Liver (tissue), 9 donors: ENCODE measurements around the gene TRDN. TPM values are rescaled to one million over a fixed set of nuclear protein-coding genes. Genes with fewer than 3 reads are reported as not detected.

Experiments
- DNase-seq: peaks from one replicate; pipeline ENCODE4 v3.0.0-alpha.2; 2017; ENCODE audit warnings: low spot score
- H3K27ac ChIP-seq, 2 donors: one replicate each; pipeline ENCODE4 v1.7.0; 2013; ENCODE audit warnings: inconsistent platforms in 2 of 2, low read length in 2 of 2, control low read depth in 1 of 2, low read depth in 1 of 2, mild to moderate bottlenecking in 1 of 2
- H3K27me3 ChIP-seq, 4 donors: one replicate each; pipeline versions ENCODE4 v1.6.1 to v1.7.0; 2013; ENCODE audit warnings: low read length in 3 of 4, inconsistent platforms in 1 of 4, mild to moderate bottlenecking in 1 of 4, moderate library complexity in 1 of 4; ENCODE audit not compliant: control insufficient read depth in 4 of 4, insufficient read depth in 4 of 4
- H3K36me3 ChIP-seq, 4 donors: one replicate each; pipeline versions ENCODE4 v1.6.1 to v1.7.0; 2013; ENCODE audit warnings: low read length in 3 of 4, mild to moderate bottlenecking in 3 of 4, low read depth in 1 of 4, moderate library complexity in 1 of 4; ENCODE audit not compliant: control insufficient read depth in 4 of 4, insufficient read depth in 3 of 4
- H3K4me1 ChIP-seq, 4 donors: one replicate each; pipeline versions ENCODE4 v1.6.1 to v1.7.0; 2013; ENCODE audit warnings: low read length in 3 of 4, mild to moderate bottlenecking in 3 of 4, moderate library complexity in 1 of 4; ENCODE audit not compliant: control insufficient read depth in 4 of 4, insufficient read depth in 4 of 4
- H3K4me3 ChIP-seq, 3 donors: one replicate each; pipeline versions ENCODE4 v1.6.1 to v1.7.0; 2013; ENCODE audit warnings: low read length in 3 of 3, control low read depth in 1 of 3, low read depth in 1 of 3, mild to moderate bottlenecking in 1 of 3
- H3K9ac ChIP-seq, 2 donors: one replicate each; pipeline ENCODE4 v1.7.0; 2013; ENCODE audit warnings: low read length in 2 of 2, mild to moderate bottlenecking in 2 of 2, moderate library complexity in 2 of 2, control low read depth in 1 of 2, low read depth in 1 of 2
- H3K9me3 ChIP-seq, 4 donors: one replicate each; pipeline versions ENCODE4 v1.6.1 to v1.7.0; 2013; ENCODE audit warnings: low read length in 3 of 4; ENCODE audit not compliant: control insufficient read depth in 4 of 4
- EGR1 ChIP-seq, 2 donors: IDR thresholded peaks; 2 replicates each; pipeline ENCODE4 v1.6.1; 2016 to 2018; ENCODE audit warnings: antibody characterized with exemption in 2 of 2, low read depth in 2 of 2
- FOXA1 ChIP-seq: IDR thresholded peaks from 2 replicates; pipeline ENCODE4 v1.6.1; 2016; ENCODE audit warnings: antibody characterized with exemption
- FOXA2 ChIP-seq: IDR thresholded peaks from 2 replicates; pipeline ENCODE4 v1.6.1; 2016; ENCODE audit warnings: antibody characterized with exemption
- GABPA ChIP-seq, 2 donors: IDR thresholded peaks in 1 of 2; conservative IDR thresholded peaks in 1 of 2; 2 replicates each; pipeline ENCODE4 v1.6.1; 2016; ENCODE audit warnings: antibody characterized with exemption in 2 of 2, mild to moderate bottlenecking in 1 of 2, moderate library complexity in 1 of 2
- HNF4A ChIP-seq, 2 donors: conservative IDR thresholded peaks; 2 replicates each; pipeline ENCODE4 v1.6.1; 2016; ENCODE audit warnings: antibody characterized with exemption in 2 of 2, mild to moderate bottlenecking in 2 of 2
- HNF4G ChIP-seq: IDR thresholded peaks from 2 replicates; pipeline ENCODE4 v1.6.1; 2016; ENCODE audit warnings: antibody characterized with exemption
- JUND ChIP-seq, 2 donors: IDR thresholded peaks; 2 replicates each; pipeline ENCODE4 v1.6.1; 2016; ENCODE audit warnings: antibody characterized with exemption in 2 of 2
- NR2F2 ChIP-seq: IDR thresholded peaks from 2 replicates; pipeline ENCODE4 v1.6.1; 2016; ENCODE audit warnings: antibody characterized with exemption
- RAD21 ChIP-seq, 2 donors: IDR thresholded peaks; 2 replicates each; pipeline ENCODE4 v1.6.1; 2016; ENCODE audit warnings: antibody characterized with exemption in 2 of 2, mild to moderate bottlenecking in 2 of 2
- RXRA ChIP-seq, 2 donors: IDR thresholded peaks; 2 replicates each; pipeline ENCODE4 v1.6.1; 2017 to 2018; ENCODE audit warnings: antibody characterized with exemption in 2 of 2, mild to moderate bottlenecking in 1 of 2
- SP1 ChIP-seq: IDR thresholded peaks from 2 replicates; pipeline ENCODE4 v1.6.1; 2018; ENCODE audit warnings: antibody characterized with exemption, mild to moderate bottlenecking
- TAF1 ChIP-seq: conservative IDR thresholded peaks from 2 replicates; pipeline ENCODE4 v1.6.1; 2016; ENCODE audit warnings: antibody characterized with exemption, mild to moderate bottlenecking
- YY1 ChIP-seq: IDR thresholded peaks from 2 replicates; pipeline ENCODE4 v1.6.1; 2016; ENCODE audit warnings: antibody characterized with exemption, mild to moderate bottlenecking
- WGBS: extraction: QIAGEN DNeasy Blood & Tissue Kit; methylation state at CpG from one replicate; pipeline ENCODE4 v1.1.7; 2013; 5-methylcytosine and 5-hydroxymethylcytosine counted together
- polyA plus RNA-seq, 2 donors: library from polyadenylated mRNA; stranded (reverse) in 1 of 2; unstranded in 1 of 2; fragments of 200-250 nt in 1 of 2; fragments of >200 nt in 1 of 2; fragmentation: Nextera tagmentation in 1 of 2; extraction: Ambion mirVana in 1 of 2; gene quantifications; one replicate each; pipeline versions ENCODE4 v1.2.1 to v1.2.3, GENCODE V29; 2013 to 2015
- total RNA-seq, 2 donors: library from RNA; depleted of rRNA; stranded (reverse); fragments of >200 nt; gene quantifications; one replicate each; pipeline ENCODE4 v1.2.3, GENCODE V29; 2014
- TF ChIP-seq, protein P1 (sequence below): IDR thresholded peaks from 2 replicates; pipeline ENCODE4 v1.6.1; 2016; ENCODE audit warnings: antibody characterized with exemption
- TF ChIP-seq, protein P2 (sequence below): IDR thresholded peaks from 2 replicates; pipeline ENCODE4 v1.6.1; 2016; ENCODE audit warnings: antibody characterized with exemption
- TF ChIP-seq, protein P3 (sequence below): IDR thresholded peaks from 2 replicates; pipeline ENCODE4 v1.6.1; 2016; ENCODE audit warnings: antibody characterized with exemption, mild to moderate bottlenecking
- TF ChIP-seq, protein P4 (sequence below): fragments of 150-350 bp; IDR thresholded peaks from 2 replicates; pipeline ENCODE4 v1.5.1; 2017; ENCODE audit warnings: improper control_type of control experiment, low read depth, low read length; ENCODE audit not compliant: missing input control
- donor health status: healthy.
- donor health status: healthy.
- donor health status: healthy.
- donor health status: healthy.
- donor health status: healthy.

Gene TRDN
- total and polyA plus RNA-seq, 4 donors = 0.08 to 0.79 TPM; not detected in 2

DNA sequence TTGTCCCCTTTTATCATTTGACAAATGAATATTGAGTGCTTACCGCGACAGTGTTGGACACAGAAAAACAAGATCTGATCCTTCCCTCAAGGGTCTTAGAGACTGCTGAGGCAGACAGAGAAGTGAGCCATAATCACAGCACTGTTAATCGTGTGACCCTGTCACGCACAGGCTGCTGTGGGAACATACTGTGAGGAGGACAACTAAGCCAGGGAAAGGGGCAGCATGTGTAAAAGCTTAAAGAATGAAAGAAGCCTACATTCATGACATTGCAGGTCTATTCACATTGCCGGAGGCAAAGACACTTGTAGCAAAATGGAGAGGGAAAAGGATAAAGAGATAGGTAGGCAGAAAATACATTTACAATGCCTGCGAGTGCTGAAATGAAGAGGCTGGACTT lies 32.7 kb downstream of the TRDN start:
- Histone ChIP-seq H3K4me1 (no peaks in the 10 kb centered on the region), H3K27ac (no peak overlapping the region), H3K4me3 (no peak overlapping the region), H3K9ac (no peak overlapping the region), H3K9me3 (no peaks in the 10 kb centered on the region), H3K27me3 (no peaks in the 10 kb centered on the region), H3K36me3 (no peaks in the 10 kb centered on the region)
- no peak for TF ChIP-seq SP1
- no peak for TF ChIP-seq HNF4G
- TF ChIP-seq TAF1 = no peak
- TF ChIP-seq, protein P1, sequence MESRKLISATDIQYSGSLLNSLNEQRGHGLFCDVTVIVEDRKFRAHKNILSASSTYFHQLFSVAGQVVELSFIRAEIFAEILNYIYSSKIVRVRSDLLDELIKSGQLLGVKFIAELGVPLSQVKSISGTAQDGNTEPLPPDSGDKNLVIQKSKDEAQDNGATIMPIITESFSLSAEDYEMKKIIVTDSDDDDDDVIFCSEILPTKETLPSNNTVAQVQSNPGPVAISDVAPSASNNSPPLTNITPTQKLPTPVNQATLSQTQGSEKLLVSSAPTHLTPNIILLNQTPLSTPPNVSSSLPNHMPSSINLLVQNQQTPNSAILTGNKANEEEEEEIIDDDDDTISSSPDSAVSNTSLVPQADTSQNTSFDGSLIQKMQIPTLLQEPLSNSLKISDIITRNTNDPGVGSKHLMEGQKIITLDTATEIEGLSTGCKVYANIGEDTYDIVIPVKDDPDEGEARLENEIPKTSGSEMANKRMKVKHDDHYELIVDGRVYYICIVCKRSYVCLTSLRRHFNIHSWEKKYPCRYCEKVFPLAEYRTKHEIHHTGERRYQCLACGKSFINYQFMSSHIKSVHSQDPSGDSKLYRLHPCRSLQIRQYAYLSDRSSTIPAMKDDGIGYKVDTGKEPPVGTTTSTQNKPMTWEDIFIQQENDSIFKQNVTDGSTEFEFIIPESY = no peak
- TF ChIP-seq, protein P2, sequence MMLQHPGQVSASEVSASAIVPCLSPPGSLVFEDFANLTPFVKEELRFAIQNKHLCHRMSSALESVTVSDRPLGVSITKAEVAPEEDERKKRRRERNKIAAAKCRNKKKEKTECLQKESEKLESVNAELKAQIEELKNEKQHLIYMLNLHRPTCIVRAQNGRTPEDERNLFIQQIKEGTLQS = no peak
- TF ChIP-seq, protein P3, sequence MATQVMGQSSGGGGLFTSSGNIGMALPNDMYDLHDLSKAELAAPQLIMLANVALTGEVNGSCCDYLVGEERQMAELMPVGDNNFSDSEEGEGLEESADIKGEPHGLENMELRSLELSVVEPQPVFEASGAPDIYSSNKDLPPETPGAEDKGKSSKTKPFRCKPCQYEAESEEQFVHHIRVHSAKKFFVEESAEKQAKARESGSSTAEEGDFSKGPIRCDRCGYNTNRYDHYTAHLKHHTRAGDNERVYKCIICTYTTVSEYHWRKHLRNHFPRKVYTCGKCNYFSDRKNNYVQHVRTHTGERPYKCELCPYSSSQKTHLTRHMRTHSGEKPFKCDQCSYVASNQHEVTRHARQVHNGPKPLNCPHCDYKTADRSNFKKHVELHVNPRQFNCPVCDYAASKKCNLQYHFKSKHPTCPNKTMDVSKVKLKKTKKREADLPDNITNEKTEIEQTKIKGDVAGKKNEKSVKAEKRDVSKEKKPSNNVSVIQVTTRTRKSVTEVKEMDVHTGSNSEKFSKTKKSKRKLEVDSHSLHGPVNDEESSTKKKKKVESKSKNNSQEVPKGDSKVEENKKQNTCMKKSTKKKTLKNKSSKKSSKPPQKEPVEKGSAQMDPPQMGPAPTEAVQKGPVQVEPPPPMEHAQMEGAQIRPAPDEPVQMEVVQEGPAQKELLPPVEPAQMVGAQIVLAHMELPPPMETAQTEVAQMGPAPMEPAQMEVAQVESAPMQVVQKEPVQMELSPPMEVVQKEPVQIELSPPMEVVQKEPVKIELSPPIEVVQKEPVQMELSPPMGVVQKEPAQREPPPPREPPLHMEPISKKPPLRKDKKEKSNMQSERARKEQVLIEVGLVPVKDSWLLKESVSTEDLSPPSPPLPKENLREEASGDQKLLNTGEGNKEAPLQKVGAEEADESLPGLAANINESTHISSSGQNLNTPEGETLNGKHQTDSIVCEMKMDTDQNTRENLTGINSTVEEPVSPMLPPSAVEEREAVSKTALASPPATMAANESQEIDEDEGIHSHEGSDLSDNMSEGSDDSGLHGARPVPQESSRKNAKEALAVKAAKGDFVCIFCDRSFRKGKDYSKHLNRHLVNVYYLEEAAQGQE = no peak
- TF ChIP-seq EGR1 (IDR thresholded peaks at IDR 0.05; ENCODE audit: low read depth in 2 of 2) = no peak
- TF ChIP-seq, protein P4, sequence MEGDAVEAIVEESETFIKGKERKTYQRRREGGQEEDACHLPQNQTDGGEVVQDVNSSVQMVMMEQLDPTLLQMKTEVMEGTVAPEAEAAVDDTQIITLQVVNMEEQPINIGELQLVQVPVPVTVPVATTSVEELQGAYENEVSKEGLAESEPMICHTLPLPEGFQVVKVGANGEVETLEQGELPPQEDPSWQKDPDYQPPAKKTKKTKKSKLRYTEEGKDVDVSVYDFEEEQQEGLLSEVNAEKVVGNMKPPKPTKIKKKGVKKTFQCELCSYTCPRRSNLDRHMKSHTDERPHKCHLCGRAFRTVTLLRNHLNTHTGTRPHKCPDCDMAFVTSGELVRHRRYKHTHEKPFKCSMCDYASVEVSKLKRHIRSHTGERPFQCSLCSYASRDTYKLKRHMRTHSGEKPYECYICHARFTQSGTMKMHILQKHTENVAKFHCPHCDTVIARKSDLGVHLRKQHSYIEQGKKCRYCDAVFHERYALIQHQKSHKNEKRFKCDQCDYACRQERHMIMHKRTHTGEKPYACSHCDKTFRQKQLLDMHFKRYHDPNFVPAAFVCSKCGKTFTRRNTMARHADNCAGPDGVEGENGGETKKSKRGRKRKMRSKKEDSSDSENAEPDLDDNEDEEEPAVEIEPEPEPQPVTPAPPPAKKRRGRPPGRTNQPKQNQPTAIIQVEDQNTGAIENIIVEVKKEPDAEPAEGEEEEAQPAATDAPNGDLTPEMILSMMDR = no peak
- no peak for TF ChIP-seq FOXA1
- no peak for TF ChIP-seq RAD21 (IDR thresholded peaks at IDR 0.05)
- TF ChIP-seq HNF4A (conservative IDR thresholded peaks at IDR 0.05) = no peak
- TF ChIP-seq JUND (IDR thresholded peaks at IDR 0.05) = no peak
- no peak for TF ChIP-seq RXRA (IDR thresholded peaks at IDR 0.05)
- no peak for TF ChIP-seq YY1
- no peak for TF ChIP-seq GABPA (IDR thresholded peaks at IDR 0.05 in 1 of 2, conservative IDR thresholded peaks at IDR 0.05 in 1 of 2)
- no peak for DNase-seq
- 56% methylated on average over 6 of the region's 6 CpGs for WGBS

DNA sequence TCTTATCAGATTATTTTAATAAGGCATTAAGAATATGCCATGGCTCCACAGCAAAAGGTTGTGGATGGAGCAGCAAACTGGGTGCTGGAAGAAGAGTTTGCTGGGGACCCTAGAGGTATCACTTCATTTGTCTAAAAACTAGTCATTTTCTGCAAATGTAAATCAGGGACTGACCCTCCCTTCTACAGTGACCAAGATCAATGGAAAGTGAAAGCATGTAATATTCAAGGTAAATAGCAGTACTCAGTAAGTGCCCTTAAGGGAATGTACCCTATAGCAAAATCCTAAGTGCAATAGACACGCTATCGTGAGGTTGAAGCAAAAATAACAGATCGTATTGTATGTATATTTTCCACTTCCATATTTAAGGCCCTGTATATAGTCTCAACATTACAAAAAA lies 38.7 kb downstream of the TRDN start:
- H3K4me1 ChIP-seq = no peaks in the 10 kb centered on the region
- WGBS = 83% methylated on average over 3 of the region's 3 CpGs
- DNase-seq = no peak

More for the DNA sequence above, 38.7 kb downstream of the TRDN start:
- Histone ChIP-seq H3K9ac (no peak overlapping the region), H3K27ac (no peak overlapping the region), H3K36me3 (no peaks in the 10 kb centered on the region), H3K4me3 (no peak overlapping the region), H3K9me3 (no peaks in the 10 kb centered on the region), H3K27me3 (no peaks in the 10 kb centered on the region)
- TF ChIP-seq FOXA2 (no peak), HNF4A (conservative IDR thresholded peaks at IDR 0.05) (no peak), NR2F2 (no peak)
